GM21786 (cell line): ENCODE measurements around the gene HNF1A.

Source experiments
- ATAC-seq: cut with Tn5 transposase; IDR thresholded peaks from one replicate; pipeline ENCODE4 v1.9.1; 2021; ENCODE audit not compliant: unreplicated experiment

Gene HNF1A

GRCh38 chr12:120988234-120988633 lies 9.9 kb downstream of the HNF1A start:
- no peak for ATAC-seq

GRCh38 chr12:120988658-120989057 lies 10.3 kb downstream of the HNF1A start:
- ATAC-seq = no peak

GRCh38 chr12:120989687-120990086 lies 11.3 kb downstream of the HNF1A start:
- no peak for ATAC-seq

- ATAC-seq = no peak
Observed at GRCh38 chr12:120990487-120991055, 12.2 kb downstream of the HNF1A start.

- no peak for ATAC-seq
Observed at GRCh38 chr12:120991965-120992364, 13.6 kb downstream of the HNF1A start.

- ATAC-seq = no peak
Observed at GRCh38 chr12:120992989-120993388, 14.6 kb downstream of the HNF1A start.

- no peak for ATAC-seq
Observed at GRCh38 chr12:120993496-120993895, 15.2 kb downstream of the HNF1A start.

- ATAC-seq = no peak
Observed at GRCh38 chr12:120994059-120994458, 15.7 kb downstream of the HNF1A start.

GRCh38 chr12:120994589-120995337 lies 16.4 kb downstream of the HNF1A start:
- no peak for ATAC-seq

- ATAC-seq = no peak
Observed at GRCh38 chr12:120996133-120996746, 17.9 kb downstream of the HNF1A start.

- no peak for ATAC-seq
Observed at GRCh38 chr12:120997448-120997847, 19.1 kb downstream of the HNF1A start.

- no peak for ATAC-seq
Observed at GRCh38 chr12:120998435-120998834, 20.1 kb downstream of the HNF1A start.

- no peak for ATAC-seq
Observed at GRCh38 chr12:120999191-121000120, 21.1 kb downstream of the HNF1A start.

- ATAC-seq = no peak
Observed at GRCh38 chr12:121000530-121000929, 22.2 kb downstream of the HNF1A start.

- ATAC-seq = no peak
Observed at GRCh38 chr12:121001060-121001459, 22.7 kb downstream of the HNF1A start.

GRCh38 chr12:121001841-121002483 lies 23.6 kb downstream of the HNF1A start:
- ATAC-seq = no peak

- ATAC-seq = no peak
Observed at GRCh38 chr12:121003650-121004049, 25.3 kb downstream of the HNF1A start.

- ATAC-seq = no peak
Observed at GRCh38 chr12:121004253-121004815, 26.0 kb downstream of the HNF1A start.

GRCh38 chr12:121005346-121005815 lies 27.0 kb downstream of the HNF1A start:
- ATAC-seq = no peak

GRCh38 chr12:121008347-121009098 lies 30.2 kb downstream of the HNF1A start:
- ATAC-seq = no peak
